ENCODE results near the gene ZMAT3. TPM values are rescaled to one million over a fixed set of nuclear protein-coding genes. Genes with fewer than 3 reads are reported as not detected.
"Not testable (repeated sequence)": the region's sequence is repeated elsewhere in the genome, so short reads cannot be mapped to it uniquely, and the experiment has no call there.

Gene ZMAT3
- total and polyA plus RNA-seq, 2 of the 8 experiments (the other 6 are each of a cell fraction or from before 2014, with no cell fraction given): 5.0 to 9.2 TPM

DNA sequence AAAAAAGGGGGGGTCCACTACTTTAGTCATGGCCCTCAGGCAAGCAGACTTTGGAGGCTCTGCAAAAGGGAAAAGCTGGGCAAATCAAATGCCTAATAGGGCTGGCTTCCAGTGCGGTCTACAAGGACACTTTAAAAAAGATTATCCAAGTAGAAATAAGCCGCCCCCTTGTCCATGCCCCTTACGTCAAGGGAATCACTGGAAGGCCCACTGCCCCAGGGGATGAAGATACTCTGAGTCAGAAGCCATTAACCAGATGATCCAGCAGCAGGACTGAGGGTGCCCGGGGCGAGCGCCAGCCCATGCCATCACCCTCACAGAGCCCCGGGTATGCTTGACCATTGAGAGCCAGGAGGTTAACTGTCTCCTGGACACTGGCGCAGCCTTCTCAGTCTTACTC, 15.3 kb downstream of the ZMAT3 start:
- ChIA-PET CTCF (ENCODE audit: partially characterized antibody) (no interaction called here), POLR2A (ENCODE audit: partially characterized antibody) (no interaction called here)
- no peak overlapping the region for H2BK12ac ChIP-seq (ENCODE audit: low read depth, low read length)
- 97% methylated on average over 8 of the region's 8 CpGs; no CpG with 5 or more reads in 1 of the 2 experiments for WGBS, 2 experiments (ENCODE audit: extremely low coverage in 1 of 2, insufficient coverage in 1 of 2, insufficient read length in 1 of 2, insufficient replicate concordance in 2 of 2, low coverage in 1 of 2, low lambda C conversion rate in 2 of 2, missing lambda C conversion rate in 1 of 2)
- H2AK5ac ChIP-seq (ENCODE audit: low read depth, low read length): no peak overlapping the region
- H3K4me1 ChIP-seq (replicated peaks in 1 of 4; ENCODE audit: control insufficient read depth in 3 of 4, insufficient read depth in 4 of 4, low read length in 3 of 4): no peaks in the 10 kb centered on the region; a peak in 1 of 7 replicates
- peaks cover 0 to 2% (median 0%) of the 10 kb centered on the region in 4 experiments; a peak in 1 of 8 replicates for H3K36me3 ChIP-seq (ENCODE audit: control insufficient read depth in 2 of 4, insufficient read depth in 4 of 4, low read length in 3 of 4)
- H2AFZ ChIP-seq (ENCODE audit: low read length): no peak overlapping the region
- no peak overlapping the region for H2BK15ac ChIP-seq (ENCODE audit: low read length)
- no peaks in the 10 kb centered on the region for H3K9me3 ChIP-seq (ENCODE audit: insufficient read depth in 2 of 2, low read depth in 1 of 2, low read length in 1 of 2)
- H3K14ac ChIP-seq (ENCODE audit: insufficient read length): no peak overlapping the region
- no peak overlapping the region for H3K18ac ChIP-seq (ENCODE audit: extremely low read depth, low read length)
- H3K4me2 ChIP-seq (ENCODE audit: insufficient read depth in 1 of 2, low read depth in 2 of 2, low read length in 2 of 2): no peak overlapping the region
- H3K79me2 ChIP-seq (ENCODE audit: control insufficient read depth in 1 of 2, insufficient read depth in 2 of 2, low read length in 2 of 2): peaks cover 0 to 3% of the 10 kb centered on the region in 2 experiments; a peak in 2 of 4 replicates
- no peaks in the 10 kb centered on the region for H3K79me1 ChIP-seq (ENCODE audit: low read depth, low read length)
- H4K20me1 ChIP-seq (replicated peaks in 1 of 2; ENCODE audit: control insufficient read depth in 1 of 2, insufficient read depth in 2 of 2, low read length in 2 of 2): no peaks in the 10 kb centered on the region
- no peak overlapping the region for H2BK5ac ChIP-seq (ENCODE audit: low read depth, low read length)
- no peak overlapping the region for H3K9ac ChIP-seq (replicated peaks in 1 of 4; ENCODE audit: extremely low read depth in 1 of 4, low read depth in 3 of 4, low read length in 3 of 4)
- no peak overlapping the region for H2BK20ac ChIP-seq (ENCODE audit: low read length)
- no peaks in the 10 kb centered on the region for H3K27me3 ChIP-seq (replicated peaks in 1 of 4; ENCODE audit: control insufficient read depth in 3 of 4, extremely low read depth in 1 of 4, insufficient read depth in 3 of 4, low read length in 3 of 4)
- no peak overlapping the region for H3K23ac ChIP-seq (ENCODE audit: insufficient read length)
- no peak overlapping the region for H4K8ac ChIP-seq (ENCODE audit: extremely low read depth, insufficient read depth, low read length)
- no peak overlapping the region for H3K27ac ChIP-seq (ENCODE audit: low read depth, low read length)
- TF ChIP-seq POU5F1 (IDR thresholded peaks at IDR 0.05; ENCODE audit: low read depth, low read length): no peak
- TF ChIP-seq EGR1 (IDR thresholded peaks at IDR 0.05; ENCODE audit: borderline replicate concordance, low read depth, low read length): no peak
- TF ChIP-seq SIRT6 (IDR thresholded peaks at IDR 0.05; ENCODE audit: low read length): no peak
- no peak overlapping the region for H4K91ac ChIP-seq (replicated peaks; ENCODE audit: insufficient read length, low read length)
- H3K4me3 ChIP-seq (ENCODE audit: extremely low read depth in 1 of 4, insufficient read depth in 2 of 4, low read depth in 3 of 4, low read length in 4 of 4): no peak overlapping the region
- DNase-seq (ENCODE audit: low read depth in 1 of 2, low spot score in 2 of 2) (no peak), FAIRE-seq (no peak)
- no peak overlapping the region for H4K5ac ChIP-seq (ENCODE audit: insufficient read length, low read depth, low read length)
- no peak overlapping the region for H3K4ac ChIP-seq (replicated peaks; ENCODE audit: insufficient read length, low read depth, low read length)
- no peaks in the 10 kb centered on the region for H3K23me2 ChIP-seq (ENCODE audit: low read depth, low read length)
- no peak overlapping the region for H2BK120ac ChIP-seq (replicated peaks; ENCODE audit: low read depth, low read length)
- no peak overlapping the region for H3K56ac ChIP-seq (replicated peaks; ENCODE audit: insufficient read length, low read depth, low read length)

DNA sequence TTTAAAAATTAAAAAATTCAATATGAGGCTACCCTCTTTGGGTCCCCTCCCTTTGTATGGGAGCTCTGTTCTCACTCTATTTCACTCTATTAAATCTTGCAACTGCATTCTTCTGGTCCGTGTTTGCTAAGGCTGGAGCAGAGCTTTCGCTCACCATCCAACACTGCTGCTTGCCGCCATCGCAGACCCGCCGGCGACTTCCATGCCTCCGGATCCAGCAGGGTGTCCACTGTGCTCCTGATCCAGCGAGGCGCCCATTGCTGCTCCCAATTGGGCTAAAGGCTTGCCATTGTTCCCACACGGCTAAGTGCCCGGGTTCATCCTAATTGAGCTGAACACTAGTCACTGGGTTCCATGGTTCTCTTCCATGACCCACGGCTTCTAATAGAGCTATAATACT, 17.0 kb downstream of the ZMAT3 start:
- DNase-seq (ENCODE audit: low read depth in 1 of 2, low spot score in 2 of 2); H3K4me3 ChIP-seq (ENCODE audit: extremely low read depth in 1 of 4, insufficient read depth in 2 of 4, low read depth in 3 of 4, low read length in 4 of 4); H2BK20ac ChIP-seq (ENCODE audit: low read length); H2BK120ac ChIP-seq (replicated peaks; ENCODE audit: low read depth, low read length); H2BK12ac ChIP-seq (ENCODE audit: low read depth, low read length); H3K79me1 ChIP-seq (ENCODE audit: low read depth, low read length); H4K20me1 ChIP-seq (replicated peaks in 1 of 2; ENCODE audit: control insufficient read depth in 1 of 2, insufficient read depth in 2 of 2, low read length in 2 of 2); H4K8ac ChIP-seq (ENCODE audit: extremely low read depth, insufficient read depth, low read length); H3K9ac ChIP-seq (replicated peaks in 1 of 4; ENCODE audit: extremely low read depth in 1 of 4, low read depth in 3 of 4, low read length in 3 of 4); H3K9me3 ChIP-seq (ENCODE audit: insufficient read depth in 2 of 2, low read depth in 1 of 2, low read length in 1 of 2); H3K23ac ChIP-seq (ENCODE audit: insufficient read length); H4K91ac ChIP-seq (replicated peaks; ENCODE audit: insufficient read length, low read length); H3K4ac ChIP-seq (replicated peaks; ENCODE audit: insufficient read length, low read depth, low read length); H3K27ac ChIP-seq (ENCODE audit: low read depth, low read length); H3K79me2 ChIP-seq (ENCODE audit: control insufficient read depth in 1 of 2, insufficient read depth in 2 of 2, low read length in 2 of 2); H4K5ac ChIP-seq (ENCODE audit: insufficient read length, low read depth, low read length); FAIRE-seq; H3K23me2 ChIP-seq (ENCODE audit: low read depth, low read length); H3K18ac ChIP-seq (ENCODE audit: extremely low read depth, low read length); POLR2A ChIA-PET (ENCODE audit: partially characterized antibody); H3K56ac ChIP-seq (replicated peaks; ENCODE audit: insufficient read length, low read depth, low read length); H2AFZ ChIP-seq (ENCODE audit: low read length); H2BK15ac ChIP-seq (ENCODE audit: low read length); H3K4me2 ChIP-seq (ENCODE audit: insufficient read depth in 1 of 2, low read depth in 2 of 2, low read length in 2 of 2); H3K14ac ChIP-seq (ENCODE audit: insufficient read length); H2AK5ac ChIP-seq (ENCODE audit: low read depth, low read length); H3K4me1 ChIP-seq (replicated peaks in 1 of 4; ENCODE audit: control insufficient read depth in 3 of 4, insufficient read depth in 4 of 4, low read length in 3 of 4); H3K27me3 ChIP-seq (replicated peaks in 1 of 4; ENCODE audit: control insufficient read depth in 3 of 4, extremely low read depth in 1 of 4, insufficient read depth in 3 of 4, low read length in 3 of 4); H2BK5ac ChIP-seq (ENCODE audit: low read depth, low read length); CTCF ChIA-PET (ENCODE audit: partially characterized antibody); H3K36me3 ChIP-seq (ENCODE audit: control insufficient read depth in 2 of 4, insufficient read depth in 4 of 4, low read length in 3 of 4): not testable (repeated sequence)
- 91% methylated on average over 13 of the region's 13 CpGs; no CpG with 5 or more reads in 1 of the 2 experiments for WGBS, 2 experiments (ENCODE audit: extremely low coverage in 1 of 2, insufficient coverage in 1 of 2, insufficient read length in 1 of 2, insufficient replicate concordance in 2 of 2, low coverage in 1 of 2, low lambda C conversion rate in 2 of 2, missing lambda C conversion rate in 1 of 2)
